Neural crest cell (in vitro differentiated cells): ENCODE measurements around the gene EIF5A. TPM values are rescaled to one million over a fixed set of nuclear protein-coding genes. Genes with fewer than 3 reads are reported as not detected.

Experiments
- DNase-seq: peaks from one replicate; pipeline ENCODE4 v3.0.0; 2021; ENCODE audit warnings: low read depth, mixed read lengths, low spot score
- H3K27ac Mint-ChIP-seq: one replicate; pipeline ENCODE4 v1.8.0; 2021; ENCODE audit warnings: mild to moderate bottlenecking, mixed read lengths; ENCODE audit not compliant: unreplicated experiment
- H3K27me3 Mint-ChIP-seq: 2 replicates; pipeline ENCODE4 v1.8.0; 2021; ENCODE audit warnings: low read depth, mild to moderate bottlenecking, mixed read lengths
- H3K36me3 Mint-ChIP-seq: 2 replicates; pipeline ENCODE4 v1.8.0; 2021; ENCODE audit warnings: low read depth, mild to moderate bottlenecking, mixed read lengths
- H3K4me1 Mint-ChIP-seq: 2 replicates; pipeline ENCODE4 v1.8.0; 2021; ENCODE audit warnings: mixed read lengths
- H3K4me3 Mint-ChIP-seq: one replicate; pipeline ENCODE4 v1.8.0; 2021; ENCODE audit warnings: mild to moderate bottlenecking, mixed read lengths
- H3K9me3 Mint-ChIP-seq: 2 replicates; pipeline ENCODE4 v1.8.0; 2021; ENCODE audit warnings: mixed read lengths
- CTCF ChIP-seq: fragments of 200-600 bp; sonication (generic); conservative IDR thresholded peaks from 2 replicates; pipeline ENCODE4 v1.5.0; 2021; ENCODE audit warnings: antibody characterized with exemption, mild to moderate bottlenecking
- long read RNA-seq: library from polyadenylated mRNA; unstranded; transcript quantifications from one replicate; pipeline ENCODE4 v2.0.0, GENCODE V29; 2020
- total RNA-seq: library from RNA; stranded (reverse); gene quantifications from 2 replicates; pipeline ENCODE4 v1.2.1, GENCODE V29; 2021

Gene EIF5A
- 725 and 743 TPM in 2 replicates for total RNA-seq
- long read RNA-seq, transcript EIF5A-202 (6 exons, 1,511 nt): major isoform, 47 of 63 reads
- long read RNA-seq, transcript EIF5A-201 (6 exons, 1,256 nt): minor isoform, 5 of 63 reads
- long read RNA-seq, partial matches to known transcripts: 1 of 63 reads
- long read RNA-seq, other reads (novel, unspliced or antisense): 7 of 63 reads

DNA sequence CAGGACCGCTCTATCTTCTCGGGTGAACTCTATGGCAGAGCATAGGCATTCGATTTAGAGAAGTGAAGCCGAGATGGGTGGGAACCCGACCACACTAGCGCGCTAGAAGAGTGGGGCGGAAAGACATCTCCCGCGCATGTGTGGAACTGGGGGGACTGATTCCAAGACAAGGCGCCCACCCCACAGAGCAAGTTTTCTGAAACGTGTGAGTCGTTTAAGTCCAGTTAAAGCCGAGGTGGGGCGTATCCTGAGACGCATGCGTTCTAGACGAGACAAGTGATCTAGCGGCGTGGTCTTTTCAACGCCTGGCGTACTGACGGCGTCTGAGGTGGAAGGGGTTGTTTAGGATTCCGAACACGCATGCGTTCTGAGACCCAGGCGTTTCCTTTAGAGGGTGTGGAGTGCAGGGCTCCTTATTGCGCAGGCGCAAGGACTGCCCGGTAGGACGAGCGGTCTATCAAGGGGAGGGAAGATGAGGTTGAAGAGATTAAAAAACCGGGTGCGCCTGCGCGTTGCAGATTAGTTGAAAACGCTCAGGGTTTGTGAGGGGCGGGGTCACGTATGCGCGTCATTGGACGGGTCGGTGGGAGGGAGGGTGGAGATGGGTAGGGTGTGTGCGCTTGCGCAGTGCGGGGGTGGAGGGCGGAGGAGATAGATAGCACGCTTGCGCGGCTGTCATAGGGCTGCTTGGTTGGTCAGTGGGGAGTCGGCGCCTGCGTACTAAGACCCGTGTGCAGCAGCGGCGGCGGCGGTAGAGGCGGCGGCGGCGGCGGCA lies at the start of gene EIF5A:
EIF5A (plus strand) TSS at position 718 of the 775 bp plus-strand sequence. CDS start 2,008 bp downstream, outside the sequence.
- peak; percentile 100 for DNase-seq
- Mint-ChIP-seq H3K4me1 (peaks cover 40% of the 10 kb centered on the region), H3K27me3 (peaks cover 6% of the 10 kb centered on the region), H3K4me3 (peak within 1 kb of the TSS; percentile 99), H3K27ac (peak within 1 kb of the TSS; percentile 98), H3K9me3 (no peaks in the 10 kb centered on the region), H3K36me3 (peaks cover 23% of the 10 kb centered on the region)
- TF ChIP-seq CTCF: no peak

GRCh38 chr17:7258731-7259554 lies 48.5 kb upstream of the EIF5A start:
- H3K4me3 Mint-ChIP-seq: peak overlapping the region; percentile 19
- no peak for DNase-seq

GRCh38 chr17:7259555-7259889 lies 47.9 kb upstream of the EIF5A start:
- H3K4me3 Mint-ChIP-seq: peak overlapping the region; percentile 1
- no peak for TF ChIP-seq CTCF
- no peak for DNase-seq
- H3K27ac Mint-ChIP-seq: no peak overlapping the region
- peaks cover 64% of the 10 kb centered on the region for H3K27me3 Mint-ChIP-seq
- H3K4me1 Mint-ChIP-seq: peaks cover 13% of the 10 kb centered on the region
- H3K9me3 Mint-ChIP-seq: no peaks in the 10 kb centered on the region
- H3K36me3 Mint-ChIP-seq: peaks cover 17% of the 10 kb centered on the region

More at GRCh38 chr17:7258731-7259554, 48.5 kb upstream of the EIF5A start:
- Mint-ChIP-seq H3K27me3 (peaks cover 58% of the 10 kb centered on the region), H3K36me3 (peaks cover 17% of the 10 kb centered on the region), H3K4me1 (peaks cover 11% of the 10 kb centered on the region), H3K27ac (no peak overlapping the region), H3K9me3 (no peaks in the 10 kb centered on the region)
- no peak for TF ChIP-seq CTCF

GRCh38 chr17:7260151-7260550 lies 47.3 kb upstream of the EIF5A start:
- H3K4me1 Mint-ChIP-seq: peaks cover 13% of the 10 kb centered on the region
- TF ChIP-seq CTCF: no peak
- no peak overlapping the region for H3K27ac Mint-ChIP-seq
- H3K9me3 Mint-ChIP-seq: no peaks in the 10 kb centered on the region
- no peak overlapping the region for H3K4me3 Mint-ChIP-seq
- no peak for DNase-seq
- peaks cover 13% of the 10 kb centered on the region for H3K36me3 Mint-ChIP-seq
- H3K27me3 Mint-ChIP-seq: peaks cover 70% of the 10 kb centered on the region

GRCh38 chr17:7260651-7261378 lies 46.6 kb upstream of the EIF5A start:
- no peak overlapping the region for H3K27ac Mint-ChIP-seq
- H3K9me3 Mint-ChIP-seq: no peaks in the 10 kb centered on the region
- DNase-seq: no peak
- no peak for TF ChIP-seq CTCF
- H3K27me3 Mint-ChIP-seq: peaks cover 77% of the 10 kb centered on the region
- H3K36me3 Mint-ChIP-seq: peaks cover 13% of the 10 kb centered on the region
- peaks cover 13% of the 10 kb centered on the region for H3K4me1 Mint-ChIP-seq
- peak overlapping the region; percentile 72 for H3K4me3 Mint-ChIP-seq
